Measurements from ENCODE around the gene SEMA6B. TPM values are rescaled to one million over a fixed set of nuclear protein-coding genes. Genes with fewer than 3 reads are reported as not detected.

The SEMA6B gene
- polyA plus RNA-seq, 1 experiment: 0.66 TPM

GRCh38 chr19:4518345-4519171 is 40.9 kb downstream of the SEMA6B start, which contains the start of gene PLIN4:
TSS of gene PLIN4 (minus strand) at chr19:4518486. CDS start at chr19:4518272, 214 bp downstream.
- no peak for TF ChIP-seq CTCF (IDR thresholded peaks at IDR 0.05; ENCODE audit: low read depth, low read length)
- H3K27me3 ChIP-seq (ENCODE audit: control insufficient read depth, insufficient read depth, low read length): peaks cover 4% of the 10 kb centered on the region
- H3K9me3 ChIP-seq (ENCODE audit: control insufficient read depth, insufficient read depth, low read length): no peaks in the 10 kb centered on the region
- DNase-seq (ENCODE audit: low read depth, low spot score): no peak
- H3K27ac ChIP-seq (ENCODE audit: low read depth, low read length): no peak within 1 kb of the TSS
- H3K4me3 ChIP-seq (ENCODE audit: low read depth, low read length): no peak within 1 kb of the TSS
- POLR2A ChIA-PET: interaction anchor here (0.6 kb wide), 1 partner anchor 12 kb away, joined by 11 read pairs; no protein-coding TSS in a partner anchor
- CTCF ChIA-PET: no interaction called here

GRCh38 chr19:4517451-4518057 is 41.9 kb downstream of the SEMA6B start:
- H3K27ac ChIP-seq (ENCODE audit: low read depth, low read length): no peak overlapping the region
- peaks cover 4% of the 10 kb centered on the region for H3K27me3 ChIP-seq (ENCODE audit: control insufficient read depth, insufficient read depth, low read length)
- TF ChIP-seq CTCF (IDR thresholded peaks at IDR 0.05; ENCODE audit: low read depth, low read length): no peak
- CTCF ChIA-PET: no interaction called here
- POLR2A ChIA-PET: no interaction called here
- no peak overlapping the region for H3K4me3 ChIP-seq (ENCODE audit: low read depth, low read length)
- no peak for DNase-seq (ENCODE audit: low read depth, low spot score)
- H3K9me3 ChIP-seq (ENCODE audit: control insufficient read depth, insufficient read depth, low read length): no peaks in the 10 kb centered on the region

- DNase-seq (ENCODE audit: low read depth, low spot score): no peak
- CTCF ChIA-PET: interaction anchor here (1.4 kb wide), 1 partner anchor 8 kb away, joined by 9 read pairs; no protein-coding TSS in a partner anchor
- Histone ChIP-seq H3K9me3 (ENCODE audit: control insufficient read depth, insufficient read depth, low read length) (no peaks in the 10 kb centered on the region; the same call in 1 of the 2 replicates), H3K4me3 (ENCODE audit: low read depth, low read length) (no peak overlapping the region), H3K27ac (ENCODE audit: low read depth, low read length) (no peak overlapping the region), H3K27me3 (ENCODE audit: control insufficient read depth, insufficient read depth, low read length) (no peaks in the 10 kb centered on the region)
- TF ChIP-seq CTCF (IDR thresholded peaks at IDR 0.05; ENCODE audit: low read depth, low read length): no peak
- POLR2A ChIA-PET: interaction anchor here (0.6 kb wide), 1 partner anchor 135 kb away, joined by 3 read pairs; no protein-coding TSS in a partner anchor
Measured at GRCh38 chr19:4516939-4517300, 42.6 kb downstream of the SEMA6B start.

GRCh38 chr19:4516199-4516938 is 43.1 kb downstream of the SEMA6B start:
- Histone ChIP-seq H3K27ac (ENCODE audit: low read depth, low read length) (no peak overlapping the region), H3K9me3 (ENCODE audit: control insufficient read depth, insufficient read depth, low read length) (no peaks in the 10 kb centered on the region; the same call in 1 of the 2 replicates), H3K4me3 (ENCODE audit: low read depth, low read length) (no peak overlapping the region), H3K27me3 (ENCODE audit: control insufficient read depth, insufficient read depth, low read length) (no peaks in the 10 kb centered on the region)
- TF ChIP-seq CTCF (IDR thresholded peaks at IDR 0.05; ENCODE audit: low read depth, low read length): no peak
- DNase-seq (ENCODE audit: low read depth, low spot score): no peak
- ChIA-PET POLR2A (interaction anchor here (0.6 kb wide), 1 partner anchor 134 kb away, joined by 3 read pairs; no protein-coding TSS in a partner anchor), CTCF (interaction anchor here (0.6 to 1.4 kb wide), 2 partner anchors 9 to 120 kb away, joined by 4 to 9 read pairs; no protein-coding TSS in a partner anchor)

All from AG04450 (cell line).